Measurements from ENCODE around the gene CDK11B. TPM values are rescaled to one million over a fixed set of nuclear protein-coding genes. Genes with fewer than 3 reads are reported as not detected.

CDK11B gene
- total and polyA plus RNA-seq, 2 of the 8 experiments (the other 6 are each of a cell fraction or from before 2014, with no cell fraction given): 11.1 to 31.9 TPM

DNA sequence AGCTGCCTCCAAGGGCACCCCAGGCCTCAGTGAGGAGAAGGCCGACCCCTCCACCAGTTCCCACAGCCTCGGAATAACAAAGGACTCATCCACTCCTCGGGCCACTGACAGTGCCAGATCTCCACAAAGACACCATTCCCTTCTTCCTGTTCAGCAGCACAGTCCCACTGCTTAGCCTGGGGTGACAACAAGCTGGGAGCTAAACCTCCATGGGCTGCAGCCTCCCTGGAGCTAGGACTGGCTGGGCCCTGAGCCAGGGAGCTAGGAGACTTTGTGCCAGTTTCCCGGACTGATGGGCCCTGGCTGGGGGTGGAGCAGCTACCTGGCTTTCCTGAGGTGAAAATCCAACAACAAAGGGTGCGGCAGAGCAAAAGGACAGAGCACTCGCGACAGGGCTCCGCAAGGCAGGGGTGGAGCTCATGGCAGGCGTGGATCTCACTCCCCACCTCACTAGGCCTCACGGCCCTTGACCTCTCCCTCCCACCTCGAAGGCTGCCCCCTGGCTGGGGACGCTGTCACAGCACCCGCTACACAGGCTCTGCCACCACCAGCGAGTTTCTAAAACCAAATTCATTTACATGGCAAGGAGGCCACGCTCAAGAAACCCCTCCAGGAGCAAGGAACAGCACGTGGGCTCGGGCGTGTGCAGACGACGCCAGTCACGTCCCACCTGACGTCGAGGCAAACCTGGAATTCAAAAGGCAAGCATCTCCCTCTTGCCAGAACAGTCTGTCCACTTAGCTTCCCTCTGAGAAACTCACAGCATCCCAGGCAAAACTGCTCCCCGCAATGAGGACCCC is 20.0 kb upstream of the CDK11B start (continued):
- TF ChIP-seq SRF (IDR thresholded peaks at IDR 0.05; ENCODE audit: low read depth, low read length) (no peak), FOSL1 (IDR thresholded peaks at IDR 0.05; ENCODE audit: insufficient read depth, low read depth, low read length) (no peak)
